ENCODE results near the gene FOXJ1.
A peak's percentile ranks its signal among the peaks of the same experiment; 100 is the strongest.

The FOXJ1 gene

GRCh38 chr17:76131692-76132573, 9.1 kb downstream of the FOXJ1 start:
- H3K4me3 ChIP-seq (ENCODE audit: low read depth, low read length), result no peak overlapping the region
- no peak for DNase-seq (ENCODE audit: low read depth)
- TF ChIP-seq CTCF (conservative IDR thresholded peaks at IDR 0.05; ENCODE audit: low read depth, low read length), result no peak

GRCh38 chr17:76131051-76131691, 9.9 kb downstream of the FOXJ1 start:
- no peak for DNase-seq (ENCODE audit: low read depth)
- TF ChIP-seq CTCF (conservative IDR thresholded peaks at IDR 0.05; ENCODE audit: low read depth, low read length), result no peak
- H3K4me3 ChIP-seq (ENCODE audit: low read depth, low read length), result no peak overlapping the region

DNA sequence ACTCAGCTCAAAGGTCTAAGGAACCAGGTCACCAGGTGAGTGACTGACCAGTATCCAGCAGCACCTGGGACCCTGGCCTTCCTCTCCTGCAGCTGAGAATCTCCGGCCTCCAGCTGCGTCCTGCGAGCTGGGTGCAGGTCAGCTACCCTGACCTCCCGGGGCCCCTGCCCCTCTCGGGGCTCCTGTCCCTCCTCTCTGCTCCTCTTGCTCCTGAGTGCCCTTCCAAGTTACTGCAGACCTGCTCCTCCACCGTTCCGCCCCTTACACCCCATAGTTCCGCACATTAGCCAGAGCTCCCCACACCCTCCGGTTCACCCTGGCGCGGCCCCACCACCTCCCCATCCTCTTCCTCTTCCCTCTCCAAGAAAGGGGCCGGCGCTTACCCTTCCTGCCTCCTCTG, 10.6 kb downstream of the FOXJ1 start:
- DNase-seq (ENCODE audit: low read depth), result no peak
- no peak for TF ChIP-seq CTCF (conservative IDR thresholded peaks at IDR 0.05; ENCODE audit: low read depth, low read length)
- no peak overlapping the region for H3K4me3 ChIP-seq (ENCODE audit: low read depth, low read length)

DNA sequence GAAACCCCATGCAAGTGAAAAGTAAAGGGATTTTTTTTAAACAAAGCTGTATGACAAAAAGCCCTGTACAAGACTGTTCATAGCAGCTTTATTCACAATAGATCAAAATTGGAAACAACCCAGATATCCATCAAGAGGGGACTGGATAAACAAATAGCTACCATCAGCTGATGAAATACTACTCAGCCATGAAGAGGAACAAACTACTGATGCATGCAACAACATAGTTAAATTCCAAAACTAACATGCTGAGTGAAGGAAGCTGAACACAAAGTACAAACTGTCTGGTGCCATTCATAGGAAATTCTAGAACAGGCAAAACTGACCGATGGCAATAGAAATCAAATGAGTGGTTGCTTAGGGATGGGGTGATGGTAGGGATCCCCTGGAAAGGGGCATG, 15.1 kb downstream of the FOXJ1 start:
- no peak overlapping the region for H3K4me3 ChIP-seq (ENCODE audit: low read depth, low read length)
- no peak for DNase-seq (ENCODE audit: low read depth)
- no peak for TF ChIP-seq CTCF (conservative IDR thresholded peaks at IDR 0.05; ENCODE audit: low read depth, low read length)

DNA sequence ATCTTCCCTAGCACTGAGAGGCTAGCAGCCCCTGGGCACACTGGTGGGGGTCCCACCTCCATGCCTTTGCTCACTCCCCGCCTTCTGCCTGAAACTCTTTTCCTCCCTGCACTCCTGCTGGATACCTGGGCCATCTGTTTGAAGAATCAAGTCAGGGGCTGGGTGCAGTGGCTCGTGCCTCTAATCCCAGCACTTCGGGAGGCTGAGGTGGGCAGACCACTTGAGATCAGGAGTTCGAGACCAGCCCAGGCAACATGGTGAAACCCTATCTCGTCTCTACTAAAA, 15.7 kb downstream of the FOXJ1 start:
- no peak for DNase-seq (ENCODE audit: low read depth)
- H3K4me3 ChIP-seq (ENCODE audit: low read depth, low read length), result no peak overlapping the region
- TF ChIP-seq CTCF (conservative IDR thresholded peaks at IDR 0.05; ENCODE audit: low read depth, low read length), result no peak

DNA sequence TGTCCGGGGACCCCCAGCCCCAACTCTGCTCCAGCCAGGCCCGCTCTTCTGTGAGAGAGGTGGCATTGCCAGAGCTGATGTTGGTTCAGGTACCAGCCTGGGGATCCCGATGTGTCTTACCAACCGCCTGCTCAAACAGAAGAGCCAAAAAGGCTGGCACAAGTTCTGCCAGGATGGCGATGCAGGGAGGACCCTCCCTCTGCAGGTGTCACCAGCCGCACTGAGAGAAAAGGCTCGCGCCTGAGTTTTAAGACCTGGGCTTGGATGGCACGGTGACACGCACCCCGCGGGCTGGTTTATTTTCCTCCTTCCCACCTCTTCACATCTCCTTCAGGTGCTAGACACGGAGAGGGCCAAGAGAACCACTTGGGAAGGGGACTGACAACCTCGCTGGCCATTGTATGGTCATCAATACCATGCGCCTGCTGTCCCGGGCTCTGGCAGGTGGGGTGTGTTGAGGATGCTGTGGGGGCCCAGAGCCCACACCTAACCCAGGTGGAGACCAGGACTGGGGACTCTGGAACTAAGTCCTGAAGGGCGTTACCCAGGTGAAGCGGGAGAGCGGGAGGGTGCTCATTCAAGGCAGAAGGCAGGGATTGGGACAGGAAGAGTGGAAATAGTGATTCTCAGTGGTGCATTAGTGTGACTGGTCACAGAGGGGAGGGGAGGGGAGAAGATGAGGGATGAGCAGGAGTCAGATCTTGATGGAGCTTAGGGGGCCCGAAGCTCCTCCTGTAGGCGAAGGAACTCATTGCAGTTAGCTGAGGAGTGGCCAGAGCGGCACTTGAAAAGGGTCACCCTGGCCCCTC, 16.3 kb downstream of the FOXJ1 start:
- DNase-seq (ENCODE audit: low read depth), result peak; percentile 38
- no peak overlapping the region for H3K4me3 ChIP-seq (ENCODE audit: low read depth, low read length)
- peak; percentile 55 for TF ChIP-seq CTCF (conservative IDR thresholded peaks at IDR 0.05; ENCODE audit: low read depth, low read length)

Data from choroid plexus epithelial cell (primary cell).